ENCODE results near the gene TF. TPM values are rescaled to one million over a fixed set of nuclear protein-coding genes. Genes with fewer than 3 reads are reported as not detected.
"Not testable (repeated sequence)": the region's sequence is repeated elsewhere in the genome, so short reads cannot be mapped to it uniquely, and the experiment has no call there.

TF gene
- polyA plus RNA-seq, 1 experiment = 0.15 TPM

- no peak for DNase-seq (ENCODE audit: low read depth)
- H3K4me3 ChIP-seq (ENCODE audit: low read depth, low read length) = no peak overlapping the region
- H3K36me3 ChIP-seq (ENCODE audit: control insufficient read depth, insufficient read depth, low read length) = no peaks in the 10 kb centered on the region
- CTCF ChIA-PET = no interaction called here
- POLR2A ChIA-PET = no interaction called here
- peaks cover 2% of the 10 kb centered on the region; the same call in 1 of the 2 replicates for H3K27me3 ChIP-seq (ENCODE audit: control insufficient read depth, insufficient read depth, low read length)
- no peak for TF ChIP-seq CTCF (IDR thresholded peaks at IDR 0.05; ENCODE audit: insufficient read depth, low read depth, low read length)
Observed at GRCh38 chr3:133712017-133712416, 34.2 kb upstream of the TF start.

- no peak overlapping the region for H3K4me3 ChIP-seq (ENCODE audit: low read depth, low read length)
- no peak for TF ChIP-seq CTCF (IDR thresholded peaks at IDR 0.05; ENCODE audit: insufficient read depth, low read depth, low read length)
- ChIA-PET CTCF (no interaction called here), POLR2A (no interaction called here)
- DNase-seq (ENCODE audit: low read depth) = no peak
- peaks cover 2% of the 10 kb centered on the region; the same call in 1 of the 2 replicates for H3K27me3 ChIP-seq (ENCODE audit: control insufficient read depth, insufficient read depth, low read length)
- no peaks in the 10 kb centered on the region for H3K36me3 ChIP-seq (ENCODE audit: control insufficient read depth, insufficient read depth, low read length)
Observed at GRCh38 chr3:133713347-133713746, 32.8 kb upstream of the TF start.

- Histone ChIP-seq H3K4me3 (ENCODE audit: low read depth, low read length) (no peak overlapping the region), H3K36me3 (ENCODE audit: control insufficient read depth, insufficient read depth, low read length) (no peaks in the 10 kb centered on the region), H3K27me3 (ENCODE audit: control insufficient read depth, insufficient read depth, low read length) (no peaks in the 10 kb centered on the region; the same call in 1 of the 2 replicates)
- ChIA-PET POLR2A (no interaction called here), CTCF (no interaction called here)
- no peak for TF ChIP-seq CTCF (IDR thresholded peaks at IDR 0.05; ENCODE audit: insufficient read depth, low read depth, low read length)
- no peak for DNase-seq (ENCODE audit: low read depth)
Observed at GRCh38 chr3:133717424-133717823, 28.8 kb upstream of the TF start.

- ChIA-PET CTCF (no interaction called here), POLR2A (no interaction called here)
- no peak for DNase-seq (ENCODE audit: low read depth)
Observed at GRCh38 chr3:133722935-133723334, 23.3 kb upstream of the TF start.

GRCh38 chr3:133730993-133731392, 15.2 kb upstream of the TF start:
- no peaks in the 10 kb centered on the region for H3K36me3 ChIP-seq (ENCODE audit: control insufficient read depth, insufficient read depth, low read length)
- ChIA-PET POLR2A (no interaction called here), CTCF (interaction anchor here (0.6 kb wide), 1 partner anchor 68 kb away, joined by 3 read pairs; no protein-coding TSS in a partner anchor)
- H3K4me3 ChIP-seq (ENCODE audit: low read depth, low read length) = no peak overlapping the region
- H3K27me3 ChIP-seq (ENCODE audit: control insufficient read depth, insufficient read depth, low read length) = peaks cover 2% of the 10 kb centered on the region; the same call in 1 of the 2 replicates
- no peak for TF ChIP-seq CTCF (IDR thresholded peaks at IDR 0.05; ENCODE audit: insufficient read depth, low read depth, low read length)
- DNase-seq (ENCODE audit: low read depth) = no peak

More at GRCh38 chr3:133722935-133723334, 23.3 kb upstream of the TF start:
- Histone ChIP-seq H3K27me3 (ENCODE audit: control insufficient read depth, insufficient read depth, low read length) (no peaks in the 10 kb centered on the region; the same call in 1 of the 2 replicates), H3K4me3 (ENCODE audit: low read depth, low read length) (no peak overlapping the region), H3K36me3 (ENCODE audit: control insufficient read depth, insufficient read depth, low read length) (no peaks in the 10 kb centered on the region)
- no peak for TF ChIP-seq CTCF (IDR thresholded peaks at IDR 0.05; ENCODE audit: insufficient read depth, low read depth, low read length)

GRCh38 chr3:133732231-133732630, 14.0 kb upstream of the TF start:
- DNase-seq (ENCODE audit: low read depth); H3K27me3 ChIP-seq (ENCODE audit: control insufficient read depth, insufficient read depth, low read length); H3K36me3 ChIP-seq (ENCODE audit: control insufficient read depth, insufficient read depth, low read length); POLR2A ChIA-PET; H3K4me3 ChIP-seq (ENCODE audit: low read depth, low read length): not testable (repeated sequence)
- CTCF ChIA-PET = interaction anchor here (1.0 kb wide), 1 partner anchor 10 kb away, joined by 3 read pairs; no protein-coding TSS in a partner anchor
